ENCODE results near the gene SMG6. TPM values are rescaled to one million over a fixed set of nuclear protein-coding genes. Genes with fewer than 3 reads are reported as not detected.

The SMG6 gene
- total and polyA plus RNA-seq, 2 of the 13 experiments (the other 11 are each of a cell fraction or from before 2014, with no cell fraction given), result 4.6 to 14.6 TPM

DNA sequence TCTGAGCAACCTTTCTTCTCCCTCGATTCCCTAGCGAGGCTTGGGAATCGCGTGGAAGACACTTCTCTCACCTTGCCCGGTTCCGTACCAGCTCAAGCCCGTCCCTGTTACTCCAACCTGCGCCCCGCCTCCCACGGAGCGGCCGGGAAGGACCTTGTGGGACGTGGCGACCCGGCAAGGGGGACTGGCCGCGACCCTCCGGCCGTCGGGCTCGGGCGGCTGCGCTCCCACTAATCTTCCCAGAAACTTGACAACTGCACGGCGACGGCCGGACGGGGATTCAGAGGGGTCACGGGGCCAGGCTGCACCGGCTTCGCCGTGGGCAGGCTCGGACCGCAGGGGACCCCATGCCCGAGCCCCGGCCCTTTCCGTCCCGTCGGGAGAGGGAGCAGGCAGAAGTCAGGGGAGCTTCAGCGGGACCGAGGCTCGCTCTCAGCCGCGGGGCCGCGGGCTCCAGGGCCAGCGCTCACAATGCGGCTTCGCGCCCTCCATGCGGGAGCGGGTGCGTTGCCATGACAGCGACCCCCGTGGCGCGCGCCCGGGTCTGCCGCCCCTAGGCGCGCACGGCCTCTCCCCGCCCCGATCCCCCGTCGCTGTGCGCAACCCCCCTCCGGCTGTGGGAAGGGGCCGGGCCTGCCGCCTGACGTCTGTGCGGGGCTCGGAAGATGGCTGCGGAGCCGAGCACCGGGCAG lies 33.4 kb upstream of the SMG6 start, which contains the start of gene SGSM2 (continued):
- TF ChIP-seq ZNF44 (CRISPR knock-in tag; IDR thresholded peaks at IDR 0.05), result peak; percentile 79; the same call in 1 of the 2 replicates
- peak in 1 of 2 experiments; percentile 42; a peak in 2 of 4 replicates for TF ChIP-seq POLR2A (IDR thresholded peaks at IDR 0.05; ENCODE audit: insufficient read depth in 1 of 2, low read depth in 2 of 2, low read length in 2 of 2)
- TF ChIP-seq, protein P1, sequence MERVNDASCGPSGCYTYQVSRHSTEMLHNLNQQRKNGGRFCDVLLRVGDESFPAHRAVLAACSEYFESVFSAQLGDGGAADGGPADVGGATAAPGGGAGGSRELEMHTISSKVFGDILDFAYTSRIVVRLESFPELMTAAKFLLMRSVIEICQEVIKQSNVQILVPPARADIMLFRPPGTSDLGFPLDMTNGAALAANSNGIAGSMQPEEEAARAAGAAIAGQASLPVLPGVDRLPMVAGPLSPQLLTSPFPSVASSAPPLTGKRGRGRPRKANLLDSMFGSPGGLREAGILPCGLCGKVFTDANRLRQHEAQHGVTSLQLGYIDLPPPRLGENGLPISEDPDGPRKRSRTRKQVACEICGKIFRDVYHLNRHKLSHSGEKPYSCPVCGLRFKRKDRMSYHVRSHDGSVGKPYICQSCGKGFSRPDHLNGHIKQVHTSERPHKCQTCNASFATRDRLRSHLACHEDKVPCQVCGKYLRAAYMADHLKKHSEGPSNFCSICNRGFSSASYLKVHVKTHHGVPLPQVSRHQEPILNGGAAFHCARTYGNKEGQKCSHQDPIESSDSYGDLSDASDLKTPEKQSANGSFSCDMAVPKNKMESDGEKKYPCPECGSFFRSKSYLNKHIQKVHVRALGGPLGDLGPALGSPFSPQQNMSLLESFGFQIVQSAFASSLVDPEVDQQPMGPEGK (CRISPR knock-in tag; IDR thresholded peaks at IDR 0.05), result peak; percentile 23; the same call in 1 of the 2 replicates
- TF ChIP-seq, protein P2, sequence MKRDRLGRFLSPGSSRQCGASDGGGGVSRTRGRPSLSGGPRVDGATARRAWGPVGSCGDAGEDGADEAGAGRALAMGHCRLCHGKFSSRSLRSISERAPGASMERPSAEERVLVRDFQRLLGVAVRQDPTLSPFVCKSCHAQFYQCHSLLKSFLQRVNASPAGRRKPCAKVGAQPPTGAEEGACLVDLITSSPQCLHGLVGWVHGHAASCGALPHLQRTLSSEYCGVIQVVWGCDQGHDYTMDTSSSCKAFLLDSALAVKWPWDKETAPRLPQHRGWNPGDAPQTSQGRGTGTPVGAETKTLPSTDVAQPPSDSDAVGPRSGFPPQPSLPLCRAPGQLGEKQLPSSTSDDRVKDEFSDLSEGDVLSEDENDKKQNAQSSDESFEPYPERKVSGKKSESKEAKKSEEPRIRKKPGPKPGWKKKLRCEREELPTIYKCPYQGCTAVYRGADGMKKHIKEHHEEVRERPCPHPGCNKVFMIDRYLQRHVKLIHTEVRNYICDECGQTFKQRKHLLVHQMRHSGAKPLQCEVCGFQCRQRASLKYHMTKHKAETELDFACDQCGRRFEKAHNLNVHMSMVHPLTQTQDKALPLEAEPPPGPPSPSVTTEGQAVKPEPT (CRISPR knock-in tag; IDR thresholded peaks at IDR 0.05; ENCODE audit: low read depth), result 0 out of 2 replicates have a peak, but pooled peaks have one; percentile 44
- TF ChIP-seq, protein P3, sequence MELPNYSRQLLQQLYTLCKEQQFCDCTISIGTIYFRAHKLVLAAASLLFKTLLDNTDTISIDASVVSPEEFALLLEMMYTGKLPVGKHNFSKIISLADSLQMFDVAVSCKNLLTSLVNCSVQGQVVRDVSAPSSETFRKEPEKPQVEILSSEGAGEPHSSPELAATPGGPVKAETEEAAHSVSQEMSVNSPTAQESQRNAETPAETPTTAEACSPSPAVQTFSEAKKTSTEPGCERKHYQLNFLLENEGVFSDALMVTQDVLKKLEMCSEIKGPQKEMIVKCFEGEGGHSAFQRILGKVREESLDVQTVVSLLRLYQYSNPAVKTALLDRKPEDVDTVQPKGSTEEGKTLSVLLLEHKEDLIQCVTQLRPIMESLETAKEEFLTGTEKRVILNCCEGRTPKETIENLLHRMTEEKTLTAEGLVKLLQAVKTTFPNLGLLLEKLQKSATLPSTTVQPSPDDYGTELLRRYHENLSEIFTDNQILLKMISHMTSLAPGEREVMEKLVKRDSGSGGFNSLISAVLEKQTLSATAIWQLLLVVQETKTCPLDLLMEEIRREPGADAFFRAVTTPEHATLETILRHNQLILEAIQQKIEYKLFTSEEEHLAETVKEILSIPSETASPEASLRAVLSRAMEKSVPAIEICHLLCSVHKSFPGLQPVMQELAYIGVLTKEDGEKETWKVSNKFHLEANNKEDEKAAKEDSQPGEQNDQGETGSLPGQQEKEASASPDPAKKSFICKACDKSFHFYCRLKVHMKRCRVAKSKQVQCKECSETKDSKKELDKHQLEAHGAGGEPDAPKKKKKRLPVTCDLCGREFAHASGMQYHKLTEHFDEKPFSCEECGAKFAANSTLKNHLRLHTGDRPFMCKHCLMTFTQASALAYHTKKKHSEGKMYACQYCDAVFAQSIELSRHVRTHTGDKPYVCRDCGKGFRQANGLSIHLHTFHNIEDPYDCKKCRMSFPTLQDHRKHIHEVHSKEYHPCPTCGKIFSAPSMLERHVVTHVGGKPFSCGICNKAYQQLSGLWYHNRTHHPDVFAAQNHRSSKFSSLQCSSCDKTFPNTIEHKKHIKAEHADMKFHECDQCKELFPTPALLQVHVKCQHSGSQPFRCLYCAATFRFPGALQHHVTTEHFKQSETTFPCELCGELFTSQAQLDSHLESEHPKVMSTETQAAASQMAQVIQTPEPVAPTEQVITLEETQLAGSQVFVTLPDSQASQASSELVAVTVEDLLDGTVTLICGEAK (IDR thresholded peaks at IDR 0.05), result no peak
- TF ChIP-seq, protein P3 (CRISPR knock-in tag; IDR thresholded peaks at IDR 0.05), result no peak
- peak; percentile 82 for TF ChIP-seq YY1 (IDR thresholded peaks at IDR 0.05; ENCODE audit: insufficient read depth, insufficient replicate concordance, low read depth, low read length)
- TF ChIP-seq ZNF431 (CRISPR knock-in tag; IDR thresholded peaks at IDR 0.05; ENCODE audit: borderline replicate concordance, low read depth), result no peak
- TF ChIP-seq, protein P4, sequence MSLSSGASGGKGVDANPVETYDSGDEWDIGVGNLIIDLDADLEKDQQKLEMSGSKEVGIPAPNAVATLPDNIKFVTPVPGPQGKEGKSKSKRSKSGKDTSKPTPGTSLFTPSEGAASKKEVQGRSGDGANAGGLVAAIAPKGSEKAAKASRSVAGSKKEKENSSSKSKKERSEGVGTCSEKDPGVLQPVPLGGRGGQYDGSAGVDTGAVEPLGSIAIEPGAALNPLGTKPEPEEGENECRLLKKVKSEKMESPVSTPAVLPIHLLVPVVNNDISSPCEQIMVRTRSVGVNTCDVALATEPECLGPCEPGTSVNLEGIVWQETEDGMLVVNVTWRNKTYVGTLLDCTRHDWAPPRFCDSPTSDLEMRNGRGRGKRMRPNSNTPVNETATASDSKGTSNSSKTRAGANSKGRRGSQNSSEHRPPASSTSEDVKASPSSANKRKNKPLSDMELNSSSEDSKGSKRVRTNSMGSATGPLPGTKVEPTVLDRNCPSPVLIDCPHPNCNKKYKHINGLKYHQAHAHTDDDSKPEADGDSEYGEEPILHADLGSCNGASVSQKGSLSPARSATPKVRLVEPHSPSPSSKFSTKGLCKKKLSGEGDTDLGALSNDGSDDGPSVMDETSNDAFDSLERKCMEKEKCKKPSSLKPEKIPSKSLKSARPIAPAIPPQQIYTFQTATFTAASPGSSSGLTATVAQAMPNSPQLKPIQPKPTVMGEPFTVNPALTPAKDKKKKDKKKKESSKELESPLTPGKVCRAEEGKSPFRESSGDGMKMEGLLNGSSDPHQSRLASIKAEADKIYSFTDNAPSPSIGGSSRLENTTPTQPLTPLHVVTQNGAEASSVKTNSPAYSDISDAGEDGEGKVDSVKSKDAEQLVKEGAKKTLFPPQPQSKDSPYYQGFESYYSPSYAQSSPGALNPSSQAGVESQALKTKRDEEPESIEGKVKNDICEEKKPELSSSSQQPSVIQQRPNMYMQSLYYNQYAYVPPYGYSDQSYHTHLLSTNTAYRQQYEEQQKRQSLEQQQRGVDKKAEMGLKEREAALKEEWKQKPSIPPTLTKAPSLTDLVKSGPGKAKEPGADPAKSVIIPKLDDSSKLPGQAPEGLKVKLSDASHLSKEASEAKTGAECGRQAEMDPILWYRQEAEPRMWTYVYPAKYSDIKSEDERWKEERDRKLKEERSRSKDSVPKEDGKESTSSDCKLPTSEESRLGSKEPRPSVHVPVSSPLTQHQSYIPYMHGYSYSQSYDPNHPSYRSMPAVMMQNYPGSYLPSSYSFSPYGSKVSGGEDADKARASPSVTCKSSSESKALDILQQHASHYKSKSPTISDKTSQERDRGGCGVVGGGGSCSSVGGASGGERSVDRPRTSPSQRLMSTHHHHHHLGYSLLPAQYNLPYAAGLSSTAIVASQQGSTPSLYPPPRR (CRISPR knock-in tag; IDR thresholded peaks at IDR 0.05; ENCODE audit: borderline replicate concordance), result peak; percentile 9
- TF ChIP-seq ZNF776 (CRISPR knock-in tag; IDR thresholded peaks at IDR 0.05), result peak; percentile 28

Data from HepG2 (cell line).